Common myeloid progenitor, CD34-positive (primary cell): ENCODE data around the gene STAB2.

Experiments
- CTCF ChIA-PET: fragments of 350-600 bp; sonication (Branson Sonifier 250); formaldehyde crosslinking; loops from one replicate; lab custom pipeline; 2021; ENCODE audit warnings: antibody characterized with exemption; lab: Charles Lee
- POLR2A ChIA-PET: fragments of 350-600 bp; sonication (Branson Sonifier 250); formaldehyde crosslinking; loops from one replicate; lab custom pipeline; 2021; ENCODE audit warnings: antibody characterized with exemption; lab: Charles Lee
- DNase-seq, 3 donors: peaks; one replicate each; pipeline versions ENCODE4 v3.0.0 to v3.0.0-alpha.2; 2013
- H3K27ac ChIP-seq, 2 experiments: 1 replicate in 1 of 2; 2 replicates in 1 of 2; pipeline ENCODE4 v1.7.0; 2013; ENCODE audit warnings: inconsistent platforms in 2 of 2, low read length in 2 of 2, mild to moderate bottlenecking in 2 of 2, low read depth in 1 of 2, moderate library complexity in 1 of 2; ENCODE audit not compliant: severe bottlenecking in 2 of 2, insufficient read depth in 1 of 2, poor library complexity in 1 of 2
- H3K27me3 ChIP-seq, 5 experiments: replicated peaks in 2 of 5; 1 replicate in 3 of 5; 2 replicates in 2 of 5; pipeline versions ENCODE4 v1.6.1 to v1.7.0; 2013; ENCODE audit warnings: low read length in 4 of 5, mild to moderate bottlenecking in 2 of 5, moderate library complexity in 2 of 5, inconsistent platforms in 1 of 5; ENCODE audit not compliant: insufficient read depth in 5 of 5, control insufficient read depth in 4 of 5
- H3K36me3 ChIP-seq, 4 experiments: 1 replicate in 2 of 4; 2 replicates in 2 of 4; pipeline versions ENCODE4 v1.6.1 to v1.7.0; 2013; ENCODE audit warnings: low read length in 3 of 4, control low read depth in 1 of 4, mild to moderate bottlenecking in 1 of 4; ENCODE audit not compliant: control insufficient read depth in 4 of 4, insufficient read depth in 4 of 4
- H3K4me1 ChIP-seq, 4 experiments: 1 replicate in 3 of 4; 2 replicates in 1 of 4; pipeline versions ENCODE4 v1.6.1 to v1.7.1; 2013; ENCODE audit warnings: low read length in 3 of 4, mild to moderate bottlenecking in 3 of 4, control low read depth in 1 of 4, inconsistent platforms in 1 of 4, moderate library complexity in 1 of 4; ENCODE audit not compliant: control insufficient read depth in 4 of 4, insufficient read depth in 4 of 4; ENCODE audit errors: control extremely low read depth in 1 of 4
- H3K4me3 ChIP-seq, 7 experiments: 1 replicate in 4 of 7; 2 replicates in 3 of 7; pipeline versions ENCODE4 v1.5.1 to v1.7.0; 2013; ENCODE audit warnings: mild to moderate bottlenecking in 7 of 7, low read length in 6 of 7, moderate library complexity in 6 of 7, inconsistent platforms in 2 of 7, low read depth in 2 of 7, control low read depth in 1 of 7; ENCODE audit not compliant: insufficient read depth in 4 of 7, control insufficient read depth in 1 of 7; ENCODE audit errors: extremely low read depth in 1 of 7
- H3K9me3 ChIP-seq, 5 experiments: 1 replicate in 4 of 5; 2 replicates in 1 of 5; pipeline versions ENCODE4 v1.6.1 to v1.7.1; 2013; ENCODE audit warnings: low read length in 4 of 5, mild to moderate bottlenecking in 2 of 5, inconsistent platforms in 1 of 5, low read depth in 1 of 5, moderate library complexity in 1 of 5; ENCODE audit not compliant: control insufficient read depth in 4 of 5, insufficient read depth in 2 of 5; ENCODE audit errors: control extremely low read depth in 1 of 5
- WGBS: methylation state at CpG from one replicate; pipeline ENCODE4 v1.1.5; 2013; ENCODE audit not compliant: insufficient coverage; 5-methylcytosine and 5-hydroxymethylcytosine counted together

STAB2 gene

DNA sequence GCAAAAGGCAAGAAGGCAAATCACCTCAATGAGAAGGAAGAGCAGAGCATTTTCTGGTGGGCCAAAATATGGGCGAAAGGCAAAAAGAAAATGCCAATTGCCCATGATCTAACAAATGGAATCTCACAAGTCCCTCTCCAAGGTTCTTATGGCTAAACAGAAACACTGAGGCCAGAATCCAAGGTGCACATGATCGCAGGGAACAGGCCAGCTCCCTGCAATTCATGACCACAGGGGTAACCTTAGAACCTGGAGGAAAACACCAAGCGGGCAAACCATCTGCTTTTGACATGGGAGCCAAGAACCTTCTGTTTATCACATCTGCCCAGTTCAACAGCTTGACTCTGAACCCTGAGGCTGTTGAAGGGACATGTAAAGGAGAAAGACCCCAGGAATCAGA, 193.9 kb downstream of the STAB2 start:
- Histone ChIP-seq H3K36me3 (peaks cover 0 to 32% (median 11%) of the 10 kb centered on the region in 4 experiments), H3K27ac (no peak overlapping the region), H3K4me1 (no peaks in the 10 kb centered on the region), H3K9me3 (no peaks in the 10 kb centered on the region), H3K27me3 (no peaks in the 10 kb centered on the region), H3K4me3 (no peak overlapping the region)
- 100% methylated on average over 2 of the region's 3 CpGs for WGBS
- ChIA-PET POLR2A (no interaction called here), CTCF (interaction anchor here (1.0 kb wide), 2 partner anchors 47 to 69 kb away, joined by 3 to 4 read pairs; no protein-coding TSS in a partner anchor)
- no peak for DNase-seq

DNA sequence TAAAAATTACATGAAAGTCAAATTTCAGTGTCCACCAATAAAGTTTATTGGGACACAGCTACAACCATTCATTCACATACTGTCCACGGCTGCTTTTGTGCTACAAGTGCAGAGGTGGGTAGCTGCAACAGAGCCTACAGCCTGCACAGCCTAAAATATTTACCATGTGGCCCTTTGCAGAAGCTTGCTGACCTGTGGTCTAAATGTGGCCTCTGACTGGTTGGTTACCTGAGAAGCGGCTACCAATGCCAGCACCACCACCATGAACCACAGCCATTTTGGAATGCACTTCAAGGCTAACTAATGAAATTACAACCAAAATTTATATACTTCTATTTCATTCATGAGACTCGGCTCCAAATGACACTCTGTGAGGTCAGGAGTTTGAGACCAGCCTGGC, 195.3 kb downstream of the STAB2 start:
- no peaks in the 10 kb centered on the region for H3K4me1 ChIP-seq
- H3K9me3 ChIP-seq, result no peaks in the 10 kb centered on the region
- H3K36me3 ChIP-seq, result peaks cover 0 to 24% (median 4%) of the 10 kb centered on the region in 4 experiments
- no peak overlapping the region for H3K27ac ChIP-seq
- H3K27me3 ChIP-seq, result no peaks in the 10 kb centered on the region
- no peak for DNase-seq
- POLR2A ChIA-PET, result no interaction called here
- CTCF ChIA-PET, result interaction anchor here (0.8 to 1.6 kb wide), 3 partner anchors 9 to 86 kb away, joined by 3 to 4 read pairs (median 3); no protein-coding TSS in a partner anchor
- H3K4me3 ChIP-seq, result no peak overlapping the region
- 100% methylated on average over 2 of the region's 3 CpGs for WGBS

DNA sequence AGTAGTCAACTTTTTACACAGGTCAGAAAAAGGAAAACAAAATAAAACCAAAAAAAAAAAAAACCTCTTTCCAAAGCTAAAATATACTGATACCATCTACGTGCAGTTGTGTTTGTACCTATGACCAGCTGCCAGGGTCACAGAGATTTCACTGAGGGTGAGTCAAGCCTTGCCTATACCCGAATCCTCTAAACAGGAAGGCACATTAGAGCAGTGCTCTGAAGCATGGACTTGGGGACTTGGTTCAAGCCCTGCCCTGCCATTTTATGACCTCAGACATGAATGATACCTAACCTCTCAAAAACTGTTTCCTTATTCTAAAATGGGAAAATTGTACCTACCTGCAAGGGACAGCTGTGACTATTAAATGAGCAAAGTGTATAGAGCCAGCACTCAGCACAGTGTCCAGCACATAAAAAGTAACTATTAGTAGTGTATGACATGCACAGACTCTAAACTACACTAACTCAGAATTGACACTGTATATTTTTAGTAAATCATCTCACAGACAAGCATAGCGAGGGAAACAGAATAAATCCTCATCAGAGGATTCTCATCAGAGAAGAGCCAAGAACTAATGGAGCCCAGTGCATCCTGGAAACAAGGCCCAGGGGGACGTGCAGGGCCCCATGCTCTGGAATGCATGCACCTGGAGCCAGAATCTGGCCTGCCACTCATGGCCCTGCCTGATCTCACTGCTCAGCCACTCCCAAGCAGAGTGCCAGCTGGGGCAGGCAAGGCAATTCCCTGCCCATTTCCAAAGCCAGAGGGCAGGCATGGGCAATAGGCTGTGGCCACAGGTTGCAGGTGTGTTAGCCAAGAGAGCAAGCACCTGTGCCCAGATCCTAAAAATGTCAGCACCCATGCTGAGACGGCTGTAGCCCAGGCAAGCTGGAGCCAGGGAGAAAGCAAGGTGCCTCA, 196.9 kb downstream of the STAB2 start:
- ChIA-PET CTCF (interaction anchor here (0.8 to 1.6 kb wide), 2 partner anchors 13 to 50 kb away, joined by 3 to 4 read pairs; no protein-coding TSS in a partner anchor), POLR2A (no interaction called here)
- no peak overlapping the region for H3K4me3 ChIP-seq
- WGBS, result 100% methylated on average over 5 of the region's 5 CpGs
- no peak for DNase-seq
- peaks cover 0 to 19% (median 2%) of the 10 kb centered on the region in 4 experiments for H3K36me3 ChIP-seq
- H3K27ac ChIP-seq, result no peak overlapping the region
- H3K27me3 ChIP-seq, result no peaks in the 10 kb centered on the region
- no peaks in the 10 kb centered on the region for H3K9me3 ChIP-seq
- no peaks in the 10 kb centered on the region for H3K4me1 ChIP-seq

DNA sequence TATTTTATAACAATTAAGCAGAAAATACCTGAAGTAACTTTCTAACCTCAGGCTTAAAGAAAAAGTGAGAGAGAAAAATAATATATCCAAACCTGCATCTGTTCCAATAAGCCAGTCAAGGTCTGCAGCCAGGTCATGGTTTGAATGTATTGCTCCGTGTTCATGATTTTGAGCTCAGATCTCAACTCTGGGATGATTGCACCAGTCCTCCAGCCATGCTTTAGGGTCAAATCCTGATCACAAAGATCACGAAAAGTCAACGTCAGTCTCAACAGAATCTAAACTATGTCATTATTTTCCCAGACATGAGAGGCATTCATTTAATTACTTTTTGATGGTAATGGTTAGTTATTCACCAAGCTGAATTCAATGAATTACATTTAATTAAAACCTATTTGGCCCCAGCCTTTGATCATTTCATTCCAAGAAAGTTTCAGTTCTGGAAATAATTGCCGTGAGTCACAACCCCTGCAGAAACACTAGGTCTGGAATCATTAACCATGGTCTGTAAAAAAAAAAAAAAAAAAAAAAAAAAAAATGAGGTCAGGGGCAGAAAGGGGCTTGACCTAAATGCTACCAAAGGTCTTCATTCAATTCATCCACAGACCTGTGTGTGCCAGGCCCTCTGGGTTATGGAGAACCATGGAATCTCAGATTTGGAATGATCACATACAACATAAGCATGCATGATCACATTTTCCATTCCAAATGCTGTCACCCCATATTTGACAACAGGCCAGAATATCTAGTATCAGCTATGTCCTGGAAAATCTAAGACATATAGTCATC, 198.4 kb downstream of the STAB2 start:
- Histone ChIP-seq H3K27ac (no peak overlapping the region), H3K4me1 (no peaks in the 10 kb centered on the region), H3K36me3 (peaks cover 0 to 13% (median 2%) of the 10 kb centered on the region in 4 experiments), H3K27me3 (no peaks in the 10 kb centered on the region), H3K4me3 (no peak overlapping the region), H3K9me3 (no peaks in the 10 kb centered on the region)
- ChIA-PET POLR2A (no interaction called here), CTCF (interaction anchor here (0.8 kb wide), 1 partner anchor 48 kb away, joined by 3 read pairs; no protein-coding TSS in a partner anchor)
- DNase-seq, result no peak
- 100% methylated on average over 1 of the region's 4 CpGs for WGBS

DNA sequence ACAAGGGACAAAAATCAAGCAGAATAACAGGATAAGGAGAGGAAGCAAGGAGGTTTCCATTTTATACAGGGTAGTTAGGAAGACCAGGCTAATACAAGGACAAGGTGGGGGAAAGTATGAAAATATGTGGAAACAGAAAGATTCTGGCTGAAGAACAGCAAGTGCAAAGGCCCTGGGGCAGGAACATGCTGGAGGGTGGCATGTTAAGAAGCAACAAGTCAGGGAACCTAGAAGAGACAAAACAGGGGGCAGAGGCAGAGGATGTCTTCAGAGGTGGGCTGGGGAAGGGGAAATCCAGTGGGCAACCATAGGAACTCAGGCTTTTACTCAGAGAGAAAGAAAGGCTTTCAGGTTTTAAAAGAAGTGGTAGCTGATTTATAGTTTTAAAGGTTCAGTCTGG, 199.1 kb downstream of the STAB2 start:
- POLR2A ChIA-PET, result no interaction called here
- H3K27me3 ChIP-seq, result no peaks in the 10 kb centered on the region
- peaks cover 0 to 13% (median 2%) of the 10 kb centered on the region in 4 experiments for H3K36me3 ChIP-seq
- H3K27ac ChIP-seq, result no peak overlapping the region
- H3K4me3 ChIP-seq, result no peak overlapping the region
- no peaks in the 10 kb centered on the region for H3K4me1 ChIP-seq
- H3K9me3 ChIP-seq, result no peaks in the 10 kb centered on the region
- CTCF ChIA-PET, result no interaction called here
- no peak for DNase-seq

DNA sequence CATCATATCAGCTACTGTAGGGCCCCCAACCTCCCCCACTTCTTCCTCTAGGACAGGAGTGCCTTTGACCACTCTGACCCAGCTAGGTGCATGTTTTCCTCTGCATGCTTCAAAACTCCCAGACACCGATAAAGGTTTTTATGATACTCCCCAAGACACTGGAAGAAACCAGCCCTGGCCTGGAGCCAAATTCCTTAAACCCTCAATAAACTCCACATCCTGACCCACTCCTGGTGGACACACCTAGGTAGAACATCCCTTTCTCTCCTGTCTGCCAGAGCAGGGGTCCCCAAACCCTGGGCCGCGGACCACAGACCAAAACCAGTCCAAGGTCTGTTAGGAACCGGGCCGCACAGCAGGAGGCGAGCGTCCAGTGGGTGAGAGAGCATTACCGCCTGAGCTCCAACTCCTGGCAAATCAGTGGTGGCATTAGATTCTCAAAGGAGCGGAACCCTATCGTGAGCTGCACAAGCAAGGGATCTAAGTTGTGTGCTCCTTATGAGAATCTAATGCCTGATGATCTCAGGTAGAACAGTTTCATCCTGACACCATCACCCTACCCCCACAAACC, 204.4 kb downstream of the STAB2 start:
- Histone ChIP-seq H3K36me3 (peaks cover 0 to 19% (median 5%) of the 10 kb centered on the region in 4 experiments), H3K27me3 (no peaks in the 10 kb centered on the region), H3K4me3 (no peak overlapping the region), H3K27ac (no peak overlapping the region), H3K4me1 (peaks cover 0 to 7% (median 2%) of the 10 kb centered on the region in 4 experiments), H3K9me3 (no peaks in the 10 kb centered on the region)
- WGBS, result 83% methylated on average over 10 of the region's 10 CpGs
- ChIA-PET CTCF (interaction anchor here (1.3 kb wide), 1 partner anchor 14 kb away, joined by 3 read pairs; no protein-coding TSS in a partner anchor), POLR2A (no interaction called here)
- no peak for DNase-seq
